ENCODE data around the gene ACY1.

Gene ACY1

DNA sequence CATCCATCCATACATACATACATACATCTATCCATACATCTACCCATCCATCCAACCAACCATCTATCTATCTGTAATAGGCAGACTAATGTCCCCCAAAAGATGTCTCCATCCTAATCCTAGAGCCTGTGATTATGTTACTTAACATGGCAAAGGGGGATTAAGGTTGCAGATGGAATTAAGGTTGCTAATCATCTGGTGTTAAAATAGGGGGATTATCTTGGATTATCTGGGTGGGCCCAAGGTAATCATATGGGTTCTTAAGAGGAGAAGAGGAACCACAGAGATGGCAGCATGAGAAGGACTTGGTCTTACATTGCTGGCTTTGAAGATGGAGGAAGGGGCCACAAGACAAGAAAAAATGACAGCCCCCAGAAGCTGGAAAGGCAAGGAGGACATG lies 27.1 kb downstream of the ACY1 start:
- FAIRE-seq = no peak

DNA sequence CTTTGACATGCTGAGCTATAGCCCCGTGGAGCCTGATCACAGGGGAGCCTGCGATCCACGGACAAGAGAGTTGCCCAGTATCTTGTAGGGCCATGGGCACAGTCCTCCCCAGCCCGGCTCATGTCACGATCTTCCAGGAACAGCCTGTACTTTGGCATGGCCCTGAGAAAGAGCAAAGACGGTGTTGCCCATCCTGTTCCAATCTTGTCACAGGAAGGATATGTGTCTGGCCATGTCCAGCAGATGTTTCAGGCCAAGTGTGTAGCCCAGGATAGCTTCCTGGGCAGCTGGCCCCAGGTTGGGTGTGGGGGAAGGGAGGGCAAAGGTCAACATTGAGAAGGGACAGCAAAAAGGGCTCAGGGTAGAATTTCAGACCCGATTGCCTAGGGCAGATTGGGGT lies 29.4 kb downstream of the ACY1 start:
- FAIRE-seq = no peak

DNA sequence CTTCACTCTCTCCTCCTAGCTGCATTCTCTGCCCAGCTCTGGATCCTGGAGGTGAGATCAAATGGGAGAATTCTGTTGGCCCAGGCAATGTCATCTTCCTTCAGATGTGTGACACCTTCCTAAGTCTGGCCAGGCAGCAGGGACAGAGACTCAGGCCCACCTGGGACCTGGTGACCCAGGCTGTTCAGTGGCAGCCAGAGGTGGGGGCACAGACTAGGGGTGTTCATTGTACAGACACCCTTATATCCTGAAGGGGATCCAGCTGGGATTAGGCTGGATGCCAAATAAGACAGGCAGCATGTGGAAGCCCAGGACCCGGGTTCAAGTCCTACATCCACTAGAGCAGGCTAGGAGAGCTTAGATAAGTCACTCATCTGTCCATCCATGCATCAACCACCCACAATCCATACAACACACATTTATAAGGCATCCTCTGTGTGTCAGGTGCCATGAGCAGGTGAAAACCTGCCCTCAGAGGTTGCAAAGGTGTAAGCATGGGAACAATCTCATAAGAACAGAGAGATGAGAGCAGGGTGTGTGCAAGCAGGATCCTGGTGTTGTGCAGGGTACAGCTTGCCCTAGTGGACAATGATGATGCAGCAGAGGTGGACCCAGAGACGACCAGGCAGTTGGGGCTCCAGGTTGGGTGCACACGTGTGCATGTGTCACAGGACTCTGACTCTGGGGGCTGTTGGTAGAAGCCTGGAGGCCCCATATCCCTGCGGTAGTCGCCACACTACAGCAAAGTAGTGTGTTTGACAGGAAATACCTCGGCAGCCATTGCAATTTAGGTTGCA lies 30.7 kb downstream of the ACY1 start:
- FAIRE-seq = no peak

DNA sequence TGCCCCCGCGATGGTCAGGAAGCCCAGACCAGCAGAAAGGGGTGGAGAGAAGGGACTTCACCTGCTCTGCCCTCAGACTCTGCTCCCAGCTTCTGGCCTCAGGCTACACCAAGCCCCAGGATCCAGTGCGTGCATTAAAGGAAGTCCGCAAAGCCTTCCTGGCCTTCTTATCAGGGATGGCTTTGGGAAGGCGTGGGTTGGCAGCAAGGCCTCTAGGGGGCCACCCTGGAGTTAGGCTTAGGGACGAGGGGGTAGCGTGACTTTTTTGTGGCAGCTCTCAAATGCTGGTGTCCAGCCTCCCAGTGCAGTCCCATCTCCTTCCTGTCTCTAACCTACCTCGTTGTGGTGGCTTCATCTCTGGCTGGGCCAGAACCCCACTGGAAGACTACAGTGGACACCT lies 31.3 kb downstream of the ACY1 start:
- FAIRE-seq = no peak

DNA sequence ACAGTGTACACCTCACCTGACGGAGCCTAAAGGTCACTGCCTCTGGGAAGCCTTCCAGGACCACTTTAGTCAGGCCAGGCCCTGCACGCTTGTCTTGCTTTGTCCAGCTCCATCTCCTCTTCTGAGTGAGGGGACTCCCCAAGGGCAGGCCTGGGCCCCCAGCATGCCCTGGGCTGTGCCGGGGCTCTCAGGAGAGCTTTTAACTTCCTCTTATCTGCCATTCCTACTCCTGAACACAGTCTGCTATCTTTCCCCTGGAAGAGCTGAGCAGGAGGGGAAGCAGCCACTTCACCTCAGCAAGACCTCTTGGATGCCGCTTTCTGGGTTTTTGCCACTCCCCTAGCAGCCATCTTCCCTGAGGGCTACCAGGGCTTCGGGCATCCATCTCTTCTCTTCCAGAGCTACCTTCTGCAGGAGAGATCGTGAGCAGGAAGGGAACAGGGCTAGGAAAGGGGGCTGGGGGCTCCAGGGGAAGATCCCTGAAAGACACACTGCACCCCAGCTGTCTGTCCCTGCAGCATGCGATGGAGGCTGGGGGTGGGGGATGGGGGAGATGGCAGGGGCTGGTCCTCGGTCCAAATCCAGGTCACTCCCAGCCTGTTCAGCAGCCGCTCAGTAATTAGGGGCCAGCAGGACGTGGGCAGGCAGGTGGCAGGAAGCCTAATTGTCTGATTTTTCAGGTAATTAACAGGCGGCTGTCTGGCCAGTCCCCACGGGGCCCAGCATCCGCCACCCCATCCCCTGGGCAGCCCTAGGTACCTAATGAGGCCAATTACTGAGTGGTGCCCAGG lies 32.3 kb downstream of the ACY1 start:
- no peak for FAIRE-seq

DNA sequence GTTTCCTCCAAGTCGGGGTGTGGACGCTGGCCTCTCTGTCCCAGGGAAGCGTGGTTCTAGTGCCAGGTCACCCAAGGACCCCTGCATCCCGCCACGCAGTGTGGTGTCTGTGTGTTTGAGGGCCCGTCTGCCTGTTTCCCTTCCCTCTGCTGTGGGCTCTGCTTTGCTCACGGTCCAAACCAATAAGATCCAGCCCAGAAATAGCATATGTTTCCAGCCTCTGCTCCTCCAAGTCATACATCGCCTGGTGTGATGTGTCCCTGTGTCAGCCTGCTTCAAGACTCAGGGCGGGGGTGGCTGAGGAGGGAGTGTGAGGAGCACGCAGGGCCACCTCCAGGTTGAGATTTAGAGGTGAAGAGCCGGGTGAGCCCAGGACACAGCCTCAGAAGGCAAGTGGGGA lies 34.3 kb downstream of the ACY1 start:
- no peak for FAIRE-seq

DNA sequence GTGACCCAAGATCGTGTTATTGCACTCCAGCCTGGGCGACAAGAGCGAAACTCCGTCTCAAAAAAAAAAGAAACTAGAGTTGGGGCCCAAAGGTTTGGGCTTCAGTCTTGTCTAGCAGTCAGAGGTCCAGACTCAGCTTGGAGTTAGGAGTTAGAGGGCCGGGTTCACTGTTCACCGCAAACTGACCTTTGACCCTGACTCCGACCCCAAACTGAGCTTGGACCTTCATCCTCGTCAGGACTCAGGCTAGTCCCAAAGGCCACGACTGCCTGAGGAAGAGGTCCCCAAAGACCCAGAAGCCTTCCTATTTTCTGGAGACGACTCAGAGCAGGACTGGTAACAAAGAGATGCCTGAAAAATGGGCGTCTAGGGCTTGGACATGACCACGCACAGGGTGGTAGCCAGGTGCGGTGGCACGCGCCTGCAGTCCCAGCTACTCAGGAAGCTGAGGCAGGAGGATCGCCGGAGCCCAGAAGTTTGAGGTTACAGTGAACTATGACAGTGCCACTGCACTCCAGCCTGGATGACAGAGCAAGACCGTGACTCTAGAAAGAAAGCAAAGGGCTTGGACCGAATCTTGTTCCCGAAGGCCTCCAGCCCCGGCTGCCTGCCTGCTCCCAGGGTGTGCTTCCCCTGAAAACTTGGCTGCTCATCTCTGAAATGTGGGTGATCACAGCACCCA lies 35.1 kb downstream of the ACY1 start:
- no peak for FAIRE-seq

DNA sequence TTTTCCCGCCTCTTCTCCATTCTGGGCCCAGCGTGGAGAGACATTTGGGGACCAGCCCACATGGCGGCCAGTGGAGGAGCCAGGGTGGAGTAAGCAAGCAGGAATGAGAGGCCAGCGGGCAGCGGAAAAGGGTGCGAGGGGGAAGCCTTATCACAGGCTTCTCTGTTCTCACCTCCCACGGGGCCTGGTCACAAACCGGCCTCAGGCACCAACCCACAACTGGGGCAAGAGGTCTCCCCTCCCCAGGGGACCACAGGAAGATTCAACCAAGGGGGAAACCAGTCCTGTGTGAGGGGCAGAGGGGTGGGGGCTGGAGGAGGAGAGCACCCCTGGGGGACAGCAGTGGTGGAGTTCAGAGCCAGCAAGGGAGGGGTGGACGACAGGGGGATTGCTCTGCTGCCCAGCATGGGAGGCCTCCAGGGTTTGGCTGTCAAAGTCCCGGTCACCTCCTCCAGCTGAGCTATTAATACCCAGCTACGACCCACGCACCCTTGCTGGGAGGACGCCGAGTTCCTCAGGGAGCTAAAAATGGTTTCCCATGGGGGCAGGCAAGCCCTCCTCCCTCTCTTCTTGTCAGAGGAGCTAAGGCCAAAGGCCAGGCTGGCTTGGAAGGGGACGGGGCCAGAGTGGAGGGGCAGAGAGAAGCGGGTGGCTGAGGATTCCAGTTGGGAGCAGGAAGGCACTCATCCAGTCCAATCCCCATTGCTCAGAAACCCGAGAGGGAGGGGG lies 36.2 kb downstream of the ACY1 start:
- FAIRE-seq = no peak

DNA sequence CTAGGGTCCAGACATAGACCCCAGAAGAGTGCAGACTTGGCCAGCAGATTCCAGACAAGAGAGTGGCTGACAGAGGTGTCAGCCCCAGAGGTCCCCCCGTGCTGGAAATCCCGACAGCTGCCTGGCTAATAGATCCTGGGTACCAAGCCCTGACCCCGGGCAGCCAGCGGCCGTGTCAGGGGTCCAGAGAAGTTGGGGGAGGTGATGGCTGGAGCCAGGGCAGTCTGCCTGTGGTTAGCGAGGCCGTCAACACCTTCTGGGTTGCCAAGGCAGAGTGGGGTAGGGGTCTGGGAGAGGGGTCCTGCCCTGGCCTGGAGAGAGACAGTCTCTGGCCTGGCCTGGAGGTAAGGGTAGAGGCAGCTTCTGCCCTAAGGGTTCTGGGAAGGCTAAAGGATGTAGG lies 37.5 kb downstream of the ACY1 start:
- no peak for FAIRE-seq

DNA sequence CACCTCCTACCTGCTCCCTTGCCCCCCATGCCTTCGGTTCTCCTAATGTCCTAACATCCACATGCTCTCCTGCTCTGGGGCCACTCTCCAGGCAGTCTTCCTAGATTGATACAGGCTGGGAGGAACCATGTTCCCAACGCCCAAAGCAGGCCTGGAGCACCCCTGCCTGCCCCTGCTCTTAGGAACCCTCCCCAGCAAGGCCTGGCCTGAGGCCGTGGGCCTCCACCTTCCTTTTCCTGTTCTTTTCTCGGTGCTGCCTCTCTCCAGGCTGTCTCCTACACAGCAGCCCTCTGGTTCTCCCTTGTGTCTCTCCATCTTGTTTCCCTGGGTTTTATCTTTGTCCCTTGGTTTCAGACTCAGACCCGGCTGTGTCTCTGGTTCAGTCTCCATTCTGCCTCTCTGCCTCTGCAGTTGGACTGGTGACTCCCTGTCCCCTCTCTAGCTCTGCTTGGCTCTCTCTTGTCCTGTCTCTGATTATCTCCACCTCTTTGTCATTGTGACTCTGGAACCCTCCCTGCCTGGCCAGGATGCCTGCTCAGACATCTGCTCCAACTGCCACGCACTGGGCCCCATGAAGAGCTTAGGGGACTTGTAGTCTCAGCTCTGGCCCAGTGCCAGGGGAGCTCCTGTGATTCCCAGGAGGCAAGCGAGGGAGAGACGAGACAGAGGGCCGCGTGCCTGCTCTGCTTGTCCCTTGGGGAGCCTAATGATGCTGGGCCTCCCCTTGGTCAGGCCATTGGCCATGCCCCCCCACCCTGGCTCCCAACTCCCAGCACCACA lies 38.3 kb downstream of the ACY1 start:
- no peak for FAIRE-seq

DNA sequence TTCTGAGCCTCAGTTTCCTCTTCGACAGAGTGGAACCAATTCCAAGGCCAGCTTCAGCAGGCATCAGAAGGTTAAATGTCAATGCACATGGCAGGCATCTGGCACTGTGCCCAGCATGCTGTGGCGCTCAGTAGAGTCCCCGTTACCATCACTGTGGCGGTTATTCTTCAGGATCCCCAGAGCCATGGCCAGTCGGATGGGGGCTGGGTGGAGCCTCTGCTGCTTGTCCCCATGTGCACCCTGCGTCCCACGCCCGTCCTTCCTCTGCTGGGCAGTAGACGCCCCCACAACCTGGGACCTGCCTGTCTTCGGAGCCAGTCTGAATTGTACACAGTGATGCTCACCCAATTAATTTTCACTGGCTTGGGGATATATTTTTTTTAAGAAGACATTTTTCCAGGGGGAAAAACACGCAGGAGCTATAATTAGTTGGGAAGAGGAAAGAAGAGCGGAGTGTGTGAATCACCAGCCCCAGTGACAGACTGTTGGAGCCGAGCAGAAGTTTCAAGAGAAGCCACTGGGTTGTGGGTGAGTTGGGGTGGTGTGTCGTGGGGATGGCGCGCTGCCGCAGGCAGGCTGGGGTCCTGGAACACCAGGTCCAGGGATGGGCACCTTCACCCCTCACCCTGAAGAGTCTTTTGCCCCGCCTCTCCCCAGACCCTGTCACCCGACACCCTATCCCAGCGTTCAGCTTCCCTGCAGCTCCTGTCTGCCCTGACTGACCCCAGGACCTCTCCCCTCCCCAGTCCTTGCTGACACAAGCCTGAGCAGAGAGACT lies 39.2 kb downstream of the ACY1 start:
- FAIRE-seq = no peak

DNA sequence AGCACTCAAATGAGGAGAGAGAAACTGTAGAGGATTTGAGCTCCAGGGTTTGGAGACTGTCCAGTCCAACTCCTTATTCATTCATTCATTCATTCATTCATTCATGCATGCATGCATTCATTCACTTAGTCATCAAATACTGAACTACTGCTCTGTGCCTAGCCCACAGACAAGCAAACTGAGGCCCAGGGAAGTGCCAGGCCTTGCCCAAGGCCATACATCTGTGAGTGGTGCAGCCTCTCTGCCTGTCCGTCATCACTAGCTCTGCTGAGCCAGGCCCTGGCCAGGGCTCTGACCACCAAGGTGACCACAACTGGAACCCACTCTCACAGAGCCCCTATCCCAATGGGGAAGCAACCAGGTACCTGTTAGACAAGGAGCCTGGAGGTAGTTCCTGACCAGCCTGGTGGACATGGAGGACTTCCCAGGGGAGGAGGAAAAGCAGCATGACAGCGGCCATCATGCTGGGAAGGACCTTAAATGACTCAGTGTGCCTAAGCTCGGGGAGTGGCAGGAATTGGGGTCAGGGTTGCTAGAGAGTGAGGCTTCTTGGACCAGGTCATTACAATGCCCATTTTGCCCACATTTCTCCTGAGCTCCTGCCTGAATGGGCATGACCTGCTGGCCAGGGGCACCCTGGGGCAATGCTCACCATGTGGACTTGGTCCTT lies 39.9 kb downstream of the ACY1 start:
- FAIRE-seq = no peak

DNA sequence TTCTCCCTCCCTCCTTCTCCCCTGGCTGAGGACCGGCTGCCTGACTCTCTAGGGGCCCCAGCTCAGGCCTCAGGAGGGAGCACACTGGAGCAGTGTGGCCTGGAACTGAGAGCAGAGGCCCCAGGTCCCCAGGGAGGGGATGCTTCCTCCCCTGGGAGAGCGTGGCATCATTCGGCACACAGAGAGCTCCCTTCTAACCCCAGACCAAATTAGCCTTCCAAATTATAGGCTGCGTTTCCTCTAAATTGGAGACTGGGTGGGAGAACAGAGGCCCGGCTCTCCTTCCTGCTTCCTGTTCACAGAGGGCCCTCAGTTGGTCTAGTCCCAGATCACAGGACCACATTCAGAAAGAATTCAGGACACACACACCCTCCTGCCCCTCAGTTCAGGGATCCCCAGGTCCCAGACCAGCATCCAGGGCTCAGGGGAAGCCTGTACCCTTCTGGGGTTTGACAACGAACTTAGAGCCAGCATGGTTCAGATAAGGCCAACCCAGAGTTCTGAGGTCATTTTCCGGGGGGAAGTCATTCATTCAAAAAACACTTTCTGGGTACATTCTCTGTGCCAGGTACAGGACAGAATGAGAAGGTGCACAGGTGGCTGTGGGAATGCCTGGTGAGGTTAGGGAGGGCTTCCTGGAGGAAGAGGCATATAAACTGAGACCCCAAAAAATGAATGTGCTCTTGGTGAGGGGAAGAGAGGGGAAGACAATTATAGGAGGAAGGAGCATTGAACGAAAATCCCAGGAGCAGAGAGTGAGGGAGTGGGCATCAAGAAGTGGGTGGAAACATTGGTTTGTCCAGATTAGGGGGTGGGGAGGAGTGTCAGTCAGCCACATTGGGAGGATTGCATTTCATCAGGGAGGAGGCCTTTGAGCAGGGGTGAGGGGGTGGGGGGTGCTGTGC lies 40.8 kb downstream of the ACY1 start:
- FAIRE-seq = no peak

DNA sequence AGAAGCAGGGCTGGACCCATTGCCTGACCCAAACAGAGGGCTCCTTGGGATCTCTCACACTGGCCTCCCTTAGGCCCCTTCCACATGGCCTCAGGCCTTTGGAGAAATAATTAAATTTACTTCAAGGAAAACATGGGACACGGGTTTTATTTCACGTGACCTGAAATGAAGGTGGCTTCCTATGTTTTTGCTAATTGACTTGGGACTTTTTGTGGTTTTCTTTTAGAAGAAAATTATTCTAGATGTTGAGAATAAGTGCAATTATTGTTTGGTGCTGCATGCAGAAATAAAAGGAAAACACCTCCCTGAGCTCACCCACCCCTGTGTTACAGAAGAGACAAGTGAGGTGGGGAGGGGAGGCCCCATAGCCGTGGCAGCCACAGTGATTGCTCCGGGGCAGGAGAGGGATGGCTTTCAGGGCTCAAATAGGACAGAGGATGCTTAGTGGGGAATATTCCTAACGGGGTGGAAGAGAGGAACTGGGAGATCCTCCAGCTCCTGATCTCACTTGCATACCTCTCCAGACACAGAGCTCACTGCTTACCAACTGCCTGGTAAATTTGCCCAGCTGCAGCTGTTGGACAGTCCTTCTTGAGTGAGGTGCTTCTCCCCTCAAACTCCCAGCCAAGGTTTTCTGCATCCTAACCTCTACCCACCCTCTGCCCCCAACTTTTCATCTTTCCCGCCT lies 41.6 kb downstream of the ACY1 start:
- no peak for FAIRE-seq

DNA sequence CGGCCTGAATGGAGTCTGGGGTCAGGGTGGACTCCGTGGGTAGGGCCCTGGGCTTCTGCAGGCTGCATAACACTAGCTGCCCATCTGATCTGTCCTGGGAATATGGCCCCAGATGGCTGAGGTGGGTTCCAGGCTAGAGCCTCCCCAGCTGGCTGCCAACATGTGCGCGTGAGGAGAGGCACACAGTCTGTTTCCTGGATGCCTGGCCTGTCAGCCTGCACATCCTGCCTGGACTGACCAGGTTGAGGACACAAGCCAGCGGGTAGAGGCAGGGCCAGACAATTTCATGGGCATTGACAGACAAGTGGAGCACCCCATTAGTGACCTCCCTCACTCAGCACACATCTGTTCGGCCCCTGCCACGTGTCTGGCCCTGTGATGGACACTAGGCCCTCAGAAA lies 42.1 kb downstream of the ACY1 start:
- FAIRE-seq = no peak

DNA sequence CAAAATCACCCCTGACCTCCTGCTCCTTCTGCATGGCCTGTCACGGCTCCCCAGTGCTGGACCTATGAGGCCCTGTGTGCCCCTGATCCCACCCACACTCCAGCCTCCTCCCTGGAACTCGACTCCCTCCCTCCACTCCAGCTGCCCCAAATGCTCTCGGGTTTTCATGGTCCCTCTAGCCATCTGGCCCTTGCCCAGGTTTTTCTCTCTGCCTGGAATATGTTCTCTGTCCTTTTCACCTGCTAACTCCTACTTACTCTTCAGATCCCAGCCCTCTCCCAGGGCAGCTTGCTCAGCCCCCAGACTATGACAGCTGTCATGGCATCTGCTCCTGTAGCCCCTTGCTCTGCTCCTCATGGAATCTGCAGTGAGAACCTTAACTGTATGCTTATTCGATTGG lies 42.7 kb downstream of the ACY1 start:
- FAIRE-seq = no peak

DNA sequence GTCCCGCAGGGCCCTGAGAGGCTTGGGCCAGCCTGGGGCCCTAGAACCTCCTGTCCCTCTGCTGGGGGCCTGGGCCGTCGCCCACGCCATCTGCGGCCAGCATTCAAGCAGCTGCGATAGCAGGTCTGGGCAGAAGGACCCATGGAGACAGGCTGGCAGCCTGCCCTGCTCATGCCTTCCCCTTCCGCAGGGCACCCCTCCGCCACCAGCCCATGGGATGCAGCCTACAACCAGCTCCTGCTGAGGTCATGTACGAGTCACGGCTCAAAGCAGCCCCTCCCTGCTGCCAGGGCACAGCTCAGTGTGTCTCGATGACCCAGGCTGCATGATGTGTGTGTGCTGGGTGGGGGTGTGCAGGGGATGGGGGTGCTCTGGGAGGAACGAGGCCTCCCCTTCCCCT lies 45.2 kb downstream of the ACY1 start:
- no peak for FAIRE-seq

DNA sequence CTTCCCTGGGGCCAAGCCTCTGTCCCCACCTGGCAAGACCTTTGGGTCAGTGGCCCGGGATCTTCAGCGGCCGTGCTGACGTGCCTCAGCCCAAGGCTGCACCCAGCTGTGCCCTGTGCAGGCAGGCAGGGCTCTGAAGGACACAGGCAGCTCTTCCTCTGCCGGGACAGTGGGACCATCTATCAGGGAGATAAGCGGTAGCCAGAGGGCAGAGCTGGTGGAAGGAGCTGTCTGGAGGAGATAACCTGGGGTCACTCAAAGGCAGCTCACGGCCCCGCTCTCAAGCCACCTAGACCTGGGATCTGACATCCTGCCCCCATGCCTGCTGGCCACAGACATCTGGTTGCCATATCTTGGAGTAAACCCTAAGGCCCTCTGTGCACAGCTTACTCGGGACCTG lies 45.7 kb downstream of the ACY1 start:
- no peak for FAIRE-seq

DNA sequence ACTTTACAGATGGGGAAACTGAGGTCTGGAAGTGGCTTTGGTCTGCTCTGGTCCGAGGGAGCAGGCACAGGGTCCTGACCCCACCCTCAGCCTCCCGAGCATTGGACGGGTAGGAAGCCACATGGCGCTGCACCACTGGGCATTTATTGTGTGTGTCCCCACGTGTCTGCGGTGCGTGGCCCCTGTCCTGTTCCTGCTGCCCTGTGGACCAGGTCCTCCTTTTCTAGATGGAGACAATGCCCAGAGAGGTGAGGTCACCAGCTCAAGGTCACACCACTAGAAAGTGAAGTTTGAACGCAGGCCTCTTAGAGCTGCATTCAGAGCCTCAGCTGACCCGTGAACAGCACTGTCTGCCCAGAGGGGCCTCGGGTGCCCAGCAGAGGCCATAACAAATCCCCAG lies 46.2 kb downstream of the ACY1 start:
- no peak for FAIRE-seq

Data from islet of Langerhans (tissue), 1 donor.